KMS-11 (cell line): Measurements from ENCODE around the gene C19orf12.

Experiments
- H2AFZ ChIP-seq: fragments of 200-600 bp; sonication (generic); 2 replicates; pipeline ENCODE4 v1.6.1; 2016; ENCODE audit warnings: antibody characterized with exemption, mixed run types, low read depth
- H3K27ac ChIP-seq: fragments of 200-600 bp; sonication (generic); 2 replicates; pipeline ENCODE4 v1.6.1; 2016; ENCODE audit warnings: mild to moderate bottlenecking, mixed run types
- H3K27me3 ChIP-seq: fragments of 200-600 bp; sonication (generic); 2 replicates; pipeline ENCODE4 v1.6.1; 2017; ENCODE audit warnings: mild to moderate bottlenecking, low read depth, mixed run types, moderate library complexity; ENCODE audit not compliant: insufficient read depth
- H3K36me3 ChIP-seq: fragments of 200-600 bp; sonication (generic); 2 replicates; pipeline ENCODE4 v1.6.1; 2017; ENCODE audit warnings: mild to moderate bottlenecking, mixed run types; ENCODE audit not compliant: insufficient read depth
- H3K4me1 ChIP-seq: fragments of 200-600 bp; sonication (generic); 2 replicates; pipeline ENCODE4 v1.6.1; 2016; ENCODE audit warnings: mild to moderate bottlenecking, low read depth, mixed run types; ENCODE audit not compliant: poor library complexity, severe bottlenecking
- H3K4me2 ChIP-seq: fragments of 200-600 bp; sonication (generic); 2 replicates; pipeline ENCODE4 v1.7.0; 2016; ENCODE audit warnings: mild to moderate bottlenecking, mixed run types
- H3K4me3 ChIP-seq: fragments of 200-600 bp; sonication (generic); IDR thresholded peaks from 2 replicates; pipeline ENCODE4 v1.6.1; 2017; ENCODE audit warnings: low read depth, low read length, mixed read lengths; ENCODE audit not compliant: insufficient read depth
- H3K79me2 ChIP-seq: fragments of 200-600 bp; sonication (generic); 2 replicates; pipeline ENCODE4 v1.6.1; 2016; ENCODE audit warnings: low read depth, mixed run types; ENCODE audit not compliant: insufficient read depth
- H3K9ac ChIP-seq: fragments of 200-600 bp; sonication (generic); 2 replicates; pipeline ENCODE4 v1.6.1; 2016; ENCODE audit warnings: mild to moderate bottlenecking, mixed run types
- H4K20me1 ChIP-seq: fragments of 200-600 bp; sonication (generic); 2 replicates; pipeline ENCODE4 v1.6.1; 2016; ENCODE audit warnings: mild to moderate bottlenecking, mixed run types; ENCODE audit not compliant: insufficient read depth
- TF ChIP-seq, protein P1 (sequence below): fragments of 200-600 bp; sonication (generic); conservative IDR thresholded peaks from 2 replicates; pipeline ENCODE4 v1.6.1; 2017; ENCODE audit warnings: low read depth, mild to moderate bottlenecking, antibody characterized with exemption, low read length, moderate library complexity, mixed read lengths

C19orf12 gene

DNA sequence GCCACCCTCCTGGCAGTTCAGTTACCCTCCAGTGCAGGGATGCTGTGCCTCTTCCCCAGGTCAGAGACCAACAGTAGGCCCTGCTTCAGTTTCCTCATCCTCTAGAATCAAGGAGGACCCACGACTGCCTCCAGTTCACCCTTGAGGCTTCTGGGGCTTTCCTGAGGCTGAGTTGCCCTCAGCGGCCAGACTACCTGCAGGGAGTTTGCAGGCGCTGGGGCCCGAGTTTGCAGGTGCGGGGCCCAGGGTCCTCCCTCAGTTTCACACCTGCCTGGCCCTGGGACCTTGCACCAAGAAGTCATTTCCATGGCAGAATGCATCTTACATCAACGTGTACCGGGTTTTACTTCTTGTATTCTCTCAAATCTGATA lies 38.9 kb upstream of the C19orf12 start:
- Histone ChIP-seq H3K4me1 (no peaks in the 10 kb centered on the region), H4K20me1 (no peaks in the 10 kb centered on the region), H3K36me3 (no peaks in the 10 kb centered on the region), H3K27me3 (no peaks in the 10 kb centered on the region), H3K27ac (no peak overlapping the region), H3K4me2 (no peak overlapping the region), H3K4me3 (no peak overlapping the region), H3K79me2 (no peaks in the 10 kb centered on the region), H3K9ac (no peak overlapping the region), H2AFZ (no peak overlapping the region)
- TF ChIP-seq, protein P1, sequence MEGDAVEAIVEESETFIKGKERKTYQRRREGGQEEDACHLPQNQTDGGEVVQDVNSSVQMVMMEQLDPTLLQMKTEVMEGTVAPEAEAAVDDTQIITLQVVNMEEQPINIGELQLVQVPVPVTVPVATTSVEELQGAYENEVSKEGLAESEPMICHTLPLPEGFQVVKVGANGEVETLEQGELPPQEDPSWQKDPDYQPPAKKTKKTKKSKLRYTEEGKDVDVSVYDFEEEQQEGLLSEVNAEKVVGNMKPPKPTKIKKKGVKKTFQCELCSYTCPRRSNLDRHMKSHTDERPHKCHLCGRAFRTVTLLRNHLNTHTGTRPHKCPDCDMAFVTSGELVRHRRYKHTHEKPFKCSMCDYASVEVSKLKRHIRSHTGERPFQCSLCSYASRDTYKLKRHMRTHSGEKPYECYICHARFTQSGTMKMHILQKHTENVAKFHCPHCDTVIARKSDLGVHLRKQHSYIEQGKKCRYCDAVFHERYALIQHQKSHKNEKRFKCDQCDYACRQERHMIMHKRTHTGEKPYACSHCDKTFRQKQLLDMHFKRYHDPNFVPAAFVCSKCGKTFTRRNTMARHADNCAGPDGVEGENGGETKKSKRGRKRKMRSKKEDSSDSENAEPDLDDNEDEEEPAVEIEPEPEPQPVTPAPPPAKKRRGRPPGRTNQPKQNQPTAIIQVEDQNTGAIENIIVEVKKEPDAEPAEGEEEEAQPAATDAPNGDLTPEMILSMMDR: no peak

DNA sequence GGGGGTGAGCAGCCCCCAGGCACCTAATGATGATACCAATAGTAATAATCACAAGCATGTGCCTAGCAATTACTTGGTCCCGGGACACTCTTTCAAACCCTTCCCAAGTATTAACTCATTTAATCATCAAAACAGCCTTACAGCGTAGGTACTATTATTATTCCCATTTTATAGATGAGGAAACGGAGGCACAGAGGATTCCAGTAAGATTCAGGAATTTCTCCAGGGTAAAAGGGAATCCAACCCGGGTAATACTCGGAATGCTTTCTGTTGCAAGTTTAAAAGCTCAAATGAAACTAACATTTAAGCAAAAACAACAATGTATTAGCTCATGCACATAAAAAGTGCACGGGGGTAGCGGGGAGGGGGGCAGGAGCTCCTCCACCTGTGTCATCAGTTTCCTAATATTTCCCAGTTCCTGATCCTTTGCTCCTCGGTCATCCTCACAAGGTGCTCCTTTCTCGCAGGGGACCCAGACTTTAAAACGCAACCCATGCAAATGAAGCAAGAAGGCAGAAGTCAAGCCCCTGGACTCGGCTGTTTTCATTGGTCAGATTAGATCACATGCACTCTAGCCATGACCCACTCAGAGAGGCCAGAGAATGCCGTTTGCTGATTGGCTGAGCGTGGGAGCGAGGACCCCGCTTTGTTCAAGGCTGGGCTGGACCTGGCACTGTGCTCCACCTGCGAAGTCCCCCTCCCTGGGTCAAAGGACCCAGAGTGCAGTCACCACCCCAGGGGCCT lies 38.3 kb upstream of the C19orf12 start:
- Histone ChIP-seq H4K20me1 (no peaks in the 10 kb centered on the region), H3K9ac (no peak overlapping the region), H3K27ac (no peak overlapping the region), H2AFZ (no peak overlapping the region), H3K27me3 (no peaks in the 10 kb centered on the region), H3K4me1 (no peaks in the 10 kb centered on the region), H3K4me3 (no peak overlapping the region), H3K36me3 (no peaks in the 10 kb centered on the region), H3K79me2 (no peaks in the 10 kb centered on the region), H3K4me2 (no peak overlapping the region)
- TF ChIP-seq, protein P1: no peak

DNA sequence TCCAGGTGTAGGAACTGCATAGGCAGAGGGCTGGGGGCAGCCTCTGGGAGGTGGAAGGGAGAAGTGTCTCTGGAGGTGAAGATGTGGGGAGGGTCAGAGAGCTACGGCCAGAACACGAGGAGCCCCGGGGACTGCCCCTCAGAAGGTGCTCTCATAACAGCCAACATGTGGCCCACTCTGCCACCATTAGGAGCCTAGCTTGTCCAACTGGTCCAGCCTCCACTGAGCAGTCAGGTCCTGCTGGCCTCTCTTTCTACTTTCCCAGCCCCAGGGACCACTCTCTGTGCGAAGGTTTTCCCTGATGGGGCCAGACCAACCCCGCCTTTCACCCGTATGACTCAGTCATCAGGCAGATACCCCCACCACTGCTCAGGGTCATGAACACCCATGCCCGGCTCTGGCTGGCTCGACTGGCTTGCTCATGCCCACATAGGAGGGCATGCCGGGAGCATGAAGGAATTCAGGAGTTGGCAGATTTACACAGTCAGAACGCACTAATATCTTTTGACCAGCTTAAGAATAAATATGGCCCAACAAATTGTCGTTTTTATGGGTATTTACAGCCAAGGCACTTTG lies 37.5 kb upstream of the C19orf12 start:
- H3K27me3 ChIP-seq: no peaks in the 10 kb centered on the region
- H3K79me2 ChIP-seq: no peaks in the 10 kb centered on the region
- TF ChIP-seq, protein P1: no peak
- no peak overlapping the region for H2AFZ ChIP-seq
- H3K4me2 ChIP-seq: no peak overlapping the region
- no peak overlapping the region for H3K4me3 ChIP-seq
- no peaks in the 10 kb centered on the region for H3K4me1 ChIP-seq
- H3K36me3 ChIP-seq: no peaks in the 10 kb centered on the region
- H3K27ac ChIP-seq: no peak overlapping the region
- no peak overlapping the region for H3K9ac ChIP-seq
- no peaks in the 10 kb centered on the region for H4K20me1 ChIP-seq

DNA sequence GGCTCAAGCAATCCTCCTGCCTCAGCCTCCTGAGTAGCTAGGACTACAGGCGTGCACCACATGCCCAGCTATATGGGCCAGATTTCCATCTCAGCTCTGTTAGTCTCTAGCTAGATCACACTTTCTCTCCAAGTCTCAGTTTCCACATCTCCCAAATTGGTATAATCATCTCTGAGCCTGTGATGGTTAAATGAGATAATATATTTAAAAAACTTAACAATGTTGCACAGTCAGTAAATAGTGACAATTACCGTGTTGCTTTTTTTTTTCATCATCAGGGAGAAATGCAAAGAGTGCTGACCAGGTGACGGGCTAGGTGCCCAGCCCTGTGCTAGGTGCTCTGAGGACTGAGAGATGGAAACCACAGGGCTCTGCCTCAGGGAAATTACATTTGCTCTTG lies 36.9 kb upstream of the C19orf12 start:
- Histone ChIP-seq H3K79me2 (no peaks in the 10 kb centered on the region), H2AFZ (no peak overlapping the region), H3K9ac (no peak overlapping the region), H3K4me1 (no peaks in the 10 kb centered on the region), H3K4me2 (no peak overlapping the region), H3K4me3 (no peak overlapping the region), H3K27ac (no peak overlapping the region), H3K36me3 (no peaks in the 10 kb centered on the region), H3K27me3 (no peaks in the 10 kb centered on the region), H4K20me1 (no peaks in the 10 kb centered on the region)
- TF ChIP-seq, protein P1: no peak
